GM19193 (cell line): ENCODE results near the gene PPP2R2D.

Source experiments
- POLR2A ChIP-seq: IDR thresholded peaks from 4 replicates; pipeline ENCODE4 v1.6.1; 2011; ENCODE audit not compliant: insufficient read depth, insufficient read length; ENCODE audit errors: extremely low read depth

PPP2R2D gene

DNA sequence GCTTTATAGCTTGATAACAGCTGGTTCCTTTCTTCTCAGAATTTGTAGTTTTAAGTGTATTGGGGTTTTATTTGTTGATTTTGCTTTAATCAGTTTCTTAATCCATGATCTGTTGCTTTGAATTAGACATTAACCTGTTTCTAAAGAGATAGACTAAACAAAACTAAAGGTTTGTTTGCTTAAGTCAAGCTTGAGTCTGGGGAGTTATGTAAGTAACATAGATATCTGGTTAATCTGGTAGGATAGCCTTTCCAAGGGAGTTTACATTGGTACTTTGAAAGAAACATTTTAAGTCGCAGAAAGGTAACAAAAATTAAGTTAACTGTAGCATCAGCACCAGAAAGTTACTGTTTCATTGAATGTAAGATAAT is 5.4 kb downstream of the PPP2R2D start:
- no peak for TF ChIP-seq POLR2A

- no peak for TF ChIP-seq POLR2A
Observed at GRCh38 chr10:131907679-131908078, 6.9 kb downstream of the PPP2R2D start.

- TF ChIP-seq POLR2A: no peak
Observed at GRCh38 chr10:131908151-131908550, 7.3 kb downstream of the PPP2R2D start.

DNA sequence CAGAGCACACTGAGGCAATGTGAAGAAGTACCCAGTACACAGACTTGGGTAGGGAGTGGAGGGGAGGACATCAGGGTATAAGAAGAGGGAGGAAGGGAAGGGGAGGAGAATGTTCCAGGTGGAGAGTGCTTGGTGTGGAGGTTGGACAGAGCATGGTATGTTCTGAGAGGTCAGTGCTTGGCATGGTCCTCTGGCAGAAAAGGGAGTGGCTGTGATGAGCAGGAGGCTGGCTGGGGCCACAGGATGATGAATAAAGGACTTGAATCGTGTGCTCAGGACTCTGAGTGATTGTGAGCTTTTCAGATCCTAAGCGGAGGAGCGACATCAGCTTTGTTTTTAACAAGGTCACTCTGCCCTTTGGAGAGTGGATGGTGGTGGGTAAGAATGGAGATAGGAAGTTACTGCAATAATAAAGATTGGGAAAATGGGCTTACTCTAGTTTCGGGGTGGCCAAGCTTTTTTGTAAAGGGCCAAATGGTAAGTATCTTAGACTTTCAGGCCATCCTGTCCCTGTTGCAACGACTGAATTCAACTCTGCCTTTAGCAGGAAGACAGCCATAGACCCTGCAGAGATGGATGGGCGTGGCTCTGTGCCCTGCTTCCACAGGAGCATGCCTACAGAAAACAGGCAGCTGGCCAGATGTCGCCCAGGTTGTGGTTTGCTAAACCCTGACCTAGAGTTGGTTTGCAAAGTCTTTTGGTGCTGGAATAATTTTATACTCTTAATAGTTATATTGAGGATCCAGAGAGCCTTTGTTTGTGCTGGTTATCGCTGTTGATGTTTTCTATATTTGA is 8.4 kb downstream of the PPP2R2D start:
- TF ChIP-seq POLR2A: no peak

DNA sequence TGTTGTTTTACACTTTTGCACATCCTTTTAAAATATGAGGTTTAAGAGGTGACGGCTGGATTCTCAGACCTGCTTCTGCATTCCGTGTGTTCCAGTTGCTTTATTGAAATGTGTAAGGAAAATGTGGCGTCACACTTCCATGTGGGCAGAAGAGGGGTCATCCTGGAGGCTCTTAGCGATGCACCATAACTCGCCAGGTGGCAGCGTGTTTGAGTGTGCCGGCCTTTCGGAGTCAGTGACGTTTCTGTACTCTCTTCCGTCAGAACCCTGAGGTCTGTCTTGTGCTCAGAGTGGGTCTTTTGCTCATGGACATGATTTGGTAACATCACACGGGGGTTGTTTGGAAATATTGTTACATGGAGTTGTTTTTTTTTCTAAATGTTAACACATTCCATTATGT is 9.1 kb downstream of the PPP2R2D start:
- TF ChIP-seq POLR2A: no peak

GRCh38 chr10:131910663-131911314 is 10.0 kb downstream of the PPP2R2D start:
- no peak for TF ChIP-seq POLR2A

- no peak for TF ChIP-seq POLR2A
Observed at GRCh38 chr10:131911451-131911850, 10.6 kb downstream of the PPP2R2D start.

DNA sequence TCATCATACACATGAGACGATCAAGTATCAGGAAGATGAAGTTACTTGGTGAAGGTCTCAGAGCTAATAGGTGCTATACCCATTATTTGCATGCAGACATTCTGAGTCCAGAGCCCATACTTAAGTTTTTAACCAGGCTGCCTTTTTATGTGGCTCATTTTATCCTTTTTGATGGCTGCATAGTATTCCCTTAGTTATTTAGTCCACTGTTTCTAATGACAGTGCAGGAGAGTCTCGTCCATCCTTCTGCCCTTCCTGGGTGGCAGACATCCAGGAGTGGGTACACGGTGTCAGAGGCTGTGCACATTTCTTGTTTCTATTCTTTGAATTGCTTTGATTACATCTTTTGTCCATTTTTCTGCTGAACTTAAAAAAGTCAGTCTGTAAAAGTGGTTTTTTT is 11.8 kb downstream of the PPP2R2D start:
- no peak for TF ChIP-seq POLR2A

GRCh38 chr10:131915484-131915883 is 14.7 kb downstream of the PPP2R2D start:
- TF ChIP-seq POLR2A: no peak

GRCh38 chr10:131915990-131916766 is 15.4 kb downstream of the PPP2R2D start:
- no peak for TF ChIP-seq POLR2A

DNA sequence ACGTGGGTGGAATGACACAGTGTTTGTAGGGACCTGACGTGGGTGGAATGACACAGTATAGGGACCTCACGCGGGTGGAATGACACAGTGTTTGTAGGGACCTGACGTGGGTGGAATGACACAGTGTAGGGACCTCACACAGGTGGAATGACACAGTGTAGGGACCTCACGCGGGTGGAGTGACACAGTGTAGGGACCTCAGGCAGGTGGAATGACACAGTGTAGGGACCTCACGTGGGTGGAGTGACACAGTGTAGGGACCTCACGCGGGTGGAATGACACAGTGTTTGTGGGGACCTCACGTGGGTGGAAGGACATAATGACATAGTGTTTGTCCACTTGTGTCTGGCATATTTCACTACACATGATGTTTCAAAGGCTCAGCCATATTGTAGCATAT is 19.3 kb downstream of the PPP2R2D start:
- TF ChIP-seq POLR2A: no peak

DNA sequence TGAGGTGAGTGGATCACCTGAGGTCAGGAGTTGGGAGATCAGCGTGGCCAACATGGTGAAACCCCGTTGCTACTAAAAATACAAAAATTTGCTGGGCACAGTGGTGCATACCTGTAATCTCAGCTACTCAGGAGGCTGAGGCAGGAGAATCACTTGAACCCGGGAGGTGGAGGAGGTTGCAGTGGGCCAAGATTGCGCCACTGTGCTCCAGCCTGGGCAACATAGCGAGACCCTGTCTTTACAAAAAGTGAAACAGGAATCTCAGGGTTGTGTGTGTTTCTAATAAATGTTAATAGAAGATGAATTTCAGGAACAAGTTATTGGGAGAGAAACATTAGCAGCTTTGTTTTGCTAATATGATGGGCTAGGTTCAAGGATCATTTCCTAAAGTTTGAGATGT is 19.9 kb downstream of the PPP2R2D start:
- TF ChIP-seq POLR2A: no peak

DNA sequence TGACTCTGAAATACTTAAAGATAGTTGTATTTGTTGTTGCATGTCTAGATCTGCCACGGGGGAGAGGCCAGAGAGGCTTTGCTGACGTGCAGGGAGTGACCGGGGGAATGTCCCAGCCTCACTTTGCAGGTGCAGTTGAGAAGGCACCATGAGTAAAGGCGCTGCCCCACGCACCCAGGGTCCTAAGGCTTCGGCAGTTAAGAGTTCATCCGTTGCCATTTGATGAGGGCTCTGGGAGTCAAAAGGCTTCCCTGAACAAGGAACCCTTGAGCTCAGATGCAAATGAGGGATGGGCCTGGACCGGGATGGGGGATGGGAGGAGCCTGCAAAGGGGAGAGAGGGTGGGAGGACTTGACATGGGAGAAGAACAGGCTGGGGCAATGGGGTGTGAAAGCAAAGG is 20.4 kb downstream of the PPP2R2D start:
- TF ChIP-seq POLR2A: no peak

GRCh38 chr10:131923038-131923756 is 22.4 kb downstream of the PPP2R2D start:
- no peak for TF ChIP-seq POLR2A
